HG02610 (cell line): ENCODE measurements around the gene MXRA8.

Experiments
- ATAC-seq: cut with Tn5 transposase; IDR thresholded peaks from one replicate; pipeline ENCODE4 v1.9.1; 2021; ENCODE audit warnings: mild to moderate bottlenecking, moderate library complexity; ENCODE audit not compliant: unreplicated experiment

MXRA8 gene

GRCh38 chr1:1351511-1352427 is 6.6 kb downstream of the MXRA8 start:
- ATAC-seq: no peak

- peak; percentile 70 for ATAC-seq
Measured at GRCh38 chr1:1349256-1350012, 8.9 kb downstream of the MXRA8 start, which contains the start of gene DVL1. DVL1 (minus strand) TSS chr1:1349418; CDS start chr1:1349065, 353 bp downstream.

- peak; percentile 31 for ATAC-seq
Measured at GRCh38 chr1:1348420-1349255, 9.7 kb downstream of the MXRA8 start.

- no peak for ATAC-seq
Measured at GRCh38 chr1:1347663-1348419, 10.5 kb downstream of the MXRA8 start.

- no peak for ATAC-seq
Measured at GRCh38 chr1:1347026-1347595, 11.2 kb downstream of the MXRA8 start.

GRCh38 chr1:1346501-1346890 is 11.9 kb downstream of the MXRA8 start:
- ATAC-seq: no peak

- ATAC-seq: no peak
Measured at GRCh38 chr1:1345860-1346500, 12.4 kb downstream of the MXRA8 start.

GRCh38 chr1:1345384-1345783 is 13.0 kb downstream of the MXRA8 start:
- ATAC-seq: no peak

GRCh38 chr1:1344655-1345361 is 13.5 kb downstream of the MXRA8 start:
- ATAC-seq: no peak

GRCh38 chr1:1343811-1344421 is 14.4 kb downstream of the MXRA8 start:
- ATAC-seq: no peak

GRCh38 chr1:1342584-1343115 is 15.7 kb downstream of the MXRA8 start:
- no peak for ATAC-seq

GRCh38 chr1:1342061-1342562 is 16.2 kb downstream of the MXRA8 start:
- no peak for ATAC-seq

GRCh38 chr1:1341549-1342021 is 16.8 kb downstream of the MXRA8 start:
- no peak for ATAC-seq

- ATAC-seq: no peak
Measured at GRCh38 chr1:1340791-1341548, 17.4 kb downstream of the MXRA8 start.

GRCh38 chr1:1340185-1340584 is 18.2 kb downstream of the MXRA8 start:
- ATAC-seq: no peak

- ATAC-seq: no peak
Measured at GRCh38 chr1:1338278-1338677, 20.1 kb downstream of the MXRA8 start.

- ATAC-seq: no peak
Measured at GRCh38 chr1:1337793-1338147, 20.6 kb downstream of the MXRA8 start.
